DND-41 (cell line): ENCODE results near the gene CCDC91.
A peak's percentile ranks its signal among the peaks of the same experiment; 100 is the strongest.

Experiments
- ATAC-seq: fragments of 200-7000 bp; cut with Tn5 transposase; 3 replicates; pipeline ENCODE4 v1.9.1; 2021; ENCODE audit warnings: low read depth; ENCODE audit not compliant: insufficient read depth
- DNase-seq: peaks from one replicate; pipeline ENCODE4 v3.0.0-alpha.2; 2020
- H2AFZ ChIP-seq: 2 replicates; pipeline ENCODE4 v1.6.0; 2012; ENCODE audit warnings: low read depth, low read length
- H3K27ac ChIP-seq: 2 replicates; pipeline ENCODE4 v1.5.1; 2012; ENCODE audit warnings: low read length, inconsistent platforms
- H3K27me3 ChIP-seq: fragments of 200-600 bp; sonication (generic); 2 replicates; pipeline ENCODE4 v1.6.0; 2012; ENCODE audit warnings: low read length, mild to moderate bottlenecking, inconsistent platforms; ENCODE audit not compliant: insufficient read depth, poor library complexity
- H3K36me3 ChIP-seq: 2 replicates; pipeline ENCODE4 v1.5.1; 2012; ENCODE audit warnings: low read length, inconsistent platforms; ENCODE audit not compliant: insufficient read depth
- H3K4me1 ChIP-seq: 2 replicates; pipeline ENCODE4 v1.5.1; 2012; ENCODE audit warnings: mild to moderate bottlenecking, low read length; ENCODE audit not compliant: insufficient read depth
- H3K4me2 ChIP-seq: 2 replicates; pipeline ENCODE4 v1.6.0; 2012; ENCODE audit warnings: mild to moderate bottlenecking, moderate library complexity, low read length, inconsistent platforms; ENCODE audit not compliant: insufficient read depth
- H3K4me3 ChIP-seq, 2 experiments: fragments of 200-600 bp in 1 of 2; shearing (Covaris generic) in 1 of 2; 2 replicates each; pipeline ENCODE4 v1.5.1; 2012 to 2016; ENCODE audit warnings: inconsistent platforms in 2 of 2, low read length in 2 of 2, mild to moderate bottlenecking in 2 of 2, low read depth in 1 of 2, moderate library complexity in 1 of 2
- H3K79me2 ChIP-seq: 2 replicates; pipeline ENCODE4 v1.6.0; 2012; ENCODE audit warnings: low read length, inconsistent platforms; ENCODE audit not compliant: insufficient read depth
- H3K9ac ChIP-seq: 2 replicates; pipeline ENCODE4 v1.6.0; 2012; ENCODE audit warnings: low read depth, mild to moderate bottlenecking, inconsistent platforms, low read length, moderate library complexity
- H3K9me3 ChIP-seq: 2 replicates; pipeline ENCODE4 v1.5.1; 2012; ENCODE audit warnings: low read length, moderate library complexity, mild to moderate bottlenecking, inconsistent platforms; ENCODE audit not compliant: insufficient read depth, severe bottlenecking
- H4K20me1 ChIP-seq: 2 replicates; pipeline ENCODE4 v1.6.0; 2012; ENCODE audit warnings: low read length; ENCODE audit not compliant: insufficient read depth
- EZH2 ChIP-seq: IDR thresholded peaks from 3 replicates; pipeline ENCODE4 v1.6.1; 2012; ENCODE audit warnings: borderline replicate concordance, low read depth, mild to moderate bottlenecking, moderate library complexity, low read length, inconsistent platforms; ENCODE audit not compliant: severe bottlenecking
- TF ChIP-seq, protein P1 (sequence below): IDR thresholded peaks from 2 replicates; pipeline ENCODE4 v1.5.1; 2012; ENCODE audit warnings: borderline replicate concordance, low read length, moderate library complexity, mild to moderate bottlenecking; ENCODE audit not compliant: poor library complexity, severe bottlenecking; ENCODE audit errors: extremely low read depth

The CCDC91 gene

DNA sequence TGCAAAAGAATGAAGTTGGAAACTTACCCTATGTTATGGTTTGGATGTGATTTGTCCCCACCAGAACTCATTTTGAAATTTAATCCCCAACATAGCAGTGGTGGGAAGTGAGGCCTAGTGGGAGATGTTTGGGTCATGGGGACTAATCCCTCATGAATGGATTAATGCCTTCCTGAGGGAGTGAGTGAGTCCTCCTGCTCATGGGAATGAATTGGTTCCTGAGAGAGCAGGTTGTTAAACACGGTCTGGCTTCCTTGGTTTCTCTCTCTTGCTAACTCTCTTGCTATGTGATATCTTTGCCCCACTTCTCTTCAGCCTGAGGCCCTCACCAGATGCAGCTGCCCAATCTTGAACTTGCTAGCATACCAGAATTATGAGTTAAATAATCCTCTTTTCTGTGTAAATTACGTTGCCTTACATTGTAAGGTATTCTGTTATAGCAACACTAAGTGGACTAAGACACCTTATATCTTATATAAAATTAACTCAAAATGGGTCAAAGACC is 22.2 kb upstream of the CCDC91 start:
- Histone ChIP-seq H3K9ac (no peak overlapping the region), H3K27me3 (no peaks in the 10 kb centered on the region), H3K4me1 (peaks cover 5% of the 10 kb centered on the region; the same call in 1 of the 2 replicates), H3K4me2 (no peak overlapping the region), H2AFZ (no peak overlapping the region), H4K20me1 (no peaks in the 10 kb centered on the region), H3K9me3 (no peaks in the 10 kb centered on the region), H3K27ac (no peak overlapping the region), H3K79me2 (no peaks in the 10 kb centered on the region), H3K36me3 (no peaks in the 10 kb centered on the region), H3K4me3 (no peak overlapping the region)
- DNase-seq (no peak), ATAC-seq (no peak)
- TF ChIP-seq, protein P1, sequence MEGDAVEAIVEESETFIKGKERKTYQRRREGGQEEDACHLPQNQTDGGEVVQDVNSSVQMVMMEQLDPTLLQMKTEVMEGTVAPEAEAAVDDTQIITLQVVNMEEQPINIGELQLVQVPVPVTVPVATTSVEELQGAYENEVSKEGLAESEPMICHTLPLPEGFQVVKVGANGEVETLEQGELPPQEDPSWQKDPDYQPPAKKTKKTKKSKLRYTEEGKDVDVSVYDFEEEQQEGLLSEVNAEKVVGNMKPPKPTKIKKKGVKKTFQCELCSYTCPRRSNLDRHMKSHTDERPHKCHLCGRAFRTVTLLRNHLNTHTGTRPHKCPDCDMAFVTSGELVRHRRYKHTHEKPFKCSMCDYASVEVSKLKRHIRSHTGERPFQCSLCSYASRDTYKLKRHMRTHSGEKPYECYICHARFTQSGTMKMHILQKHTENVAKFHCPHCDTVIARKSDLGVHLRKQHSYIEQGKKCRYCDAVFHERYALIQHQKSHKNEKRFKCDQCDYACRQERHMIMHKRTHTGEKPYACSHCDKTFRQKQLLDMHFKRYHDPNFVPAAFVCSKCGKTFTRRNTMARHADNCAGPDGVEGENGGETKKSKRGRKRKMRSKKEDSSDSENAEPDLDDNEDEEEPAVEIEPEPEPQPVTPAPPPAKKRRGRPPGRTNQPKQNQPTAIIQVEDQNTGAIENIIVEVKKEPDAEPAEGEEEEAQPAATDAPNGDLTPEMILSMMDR = no peak
- TF ChIP-seq EZH2 = no peak

DNA sequence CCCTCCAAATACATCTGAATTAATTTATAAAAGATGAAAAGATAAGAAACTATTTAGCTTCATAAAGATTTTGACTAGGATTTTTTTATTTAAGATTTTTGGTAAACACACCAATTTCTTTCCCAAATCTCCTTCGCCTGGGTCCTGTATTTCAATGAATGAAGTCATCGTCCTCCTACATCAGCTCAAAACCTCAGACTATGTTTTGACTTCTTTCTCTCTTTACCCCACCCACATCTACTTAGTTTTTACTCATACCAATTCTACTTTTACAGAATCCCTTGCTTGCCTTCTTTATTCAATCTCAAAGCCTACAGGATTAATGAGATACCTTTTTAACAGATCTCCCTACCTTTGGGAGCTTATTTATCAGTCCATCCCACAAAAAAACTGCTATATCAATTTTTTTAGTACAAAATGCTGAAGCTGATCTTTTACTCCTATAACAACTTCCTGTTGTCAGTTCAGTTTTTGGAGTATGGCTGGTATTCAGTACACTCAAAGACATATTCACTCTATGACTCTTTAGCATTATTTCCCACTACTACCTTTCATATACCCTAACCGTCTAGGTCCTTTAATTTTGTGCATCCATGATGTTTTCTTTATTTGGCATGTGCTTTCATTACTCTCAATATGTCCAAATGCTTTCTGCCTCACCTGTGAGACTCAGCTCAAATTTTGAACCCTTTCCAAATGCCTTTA is 18.7 kb upstream of the CCDC91 start:
- ATAC-seq (no peak), DNase-seq (no peak)
- Histone ChIP-seq H3K36me3 (no peaks in the 10 kb centered on the region), H3K4me3 (no peak overlapping the region), H4K20me1 (no peaks in the 10 kb centered on the region), H3K27ac (no peak overlapping the region), H3K9ac (no peak overlapping the region), H3K4me1 (peaks cover 5% of the 10 kb centered on the region; the same call in 1 of the 2 replicates), H3K79me2 (no peaks in the 10 kb centered on the region), H3K4me2 (no peak overlapping the region), H3K9me3 (no peaks in the 10 kb centered on the region), H2AFZ (no peak overlapping the region), H3K27me3 (no peaks in the 10 kb centered on the region)
- TF ChIP-seq, protein P1 = no peak
- TF ChIP-seq EZH2 = no peak

DNA sequence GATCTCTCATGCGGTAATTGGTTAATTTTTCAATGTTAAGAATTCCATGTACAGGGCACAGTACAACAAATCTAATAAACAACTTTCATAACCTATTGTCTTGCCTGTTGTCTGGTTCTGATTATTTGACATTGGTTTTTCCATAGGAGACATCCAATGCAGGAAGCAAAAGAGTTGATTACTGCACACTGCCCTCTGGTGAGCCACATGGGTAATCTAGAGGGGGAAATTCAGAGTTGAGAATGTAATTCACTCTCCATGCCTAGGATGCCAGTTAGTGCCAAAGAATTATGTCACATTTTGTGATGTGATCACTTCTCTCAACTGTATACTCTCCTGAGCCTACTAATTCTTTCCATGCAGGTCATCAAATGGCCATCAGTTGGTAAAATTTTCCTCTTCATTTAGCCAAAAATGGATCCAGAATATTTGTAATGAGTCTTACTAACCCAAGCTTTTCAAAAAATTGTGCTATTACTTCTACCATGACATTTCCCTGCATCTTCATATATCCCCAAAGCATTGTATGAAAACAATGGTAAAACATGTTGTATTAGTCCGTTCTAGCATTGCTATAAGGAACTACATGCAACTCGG is 17.7 kb upstream of the CCDC91 start:
- H3K4me1 ChIP-seq = peaks cover 5% of the 10 kb centered on the region; the same call in 1 of the 2 replicates
- H3K9ac ChIP-seq = no peak overlapping the region
- H4K20me1 ChIP-seq = no peaks in the 10 kb centered on the region
- ATAC-seq (peak; percentile 83), DNase-seq (peak; percentile 40)
- H3K27me3 ChIP-seq = no peaks in the 10 kb centered on the region
- no peaks in the 10 kb centered on the region for H3K79me2 ChIP-seq
- H3K4me3 ChIP-seq = no peak overlapping the region
- no peaks in the 10 kb centered on the region for H3K9me3 ChIP-seq
- no peak for TF ChIP-seq EZH2
- TF ChIP-seq, protein P1 = peak; percentile 70
- no peak overlapping the region for H3K27ac ChIP-seq
- H3K4me2 ChIP-seq = no peak overlapping the region
- no peak overlapping the region for H2AFZ ChIP-seq
- H3K36me3 ChIP-seq = no peaks in the 10 kb centered on the region
